HepG2 (cell line): ENCODE data around the gene PRAMEF4. TPM values are rescaled to one million over a fixed set of nuclear protein-coding genes. Genes with fewer than 3 reads are reported as not detected.
"Not testable (repeated sequence)": the region's sequence is repeated elsewhere in the genome, so short reads cannot be mapped to it uniquely, and the experiment has no call there.

Source experiments
- ATAC-seq: fragments of 200-7000 bp; cut with Tn5 transposase; 3 replicates; pipeline ENCODE4 v1.9.1; 2020; ENCODE audit warnings: mild to moderate bottlenecking, moderate library complexity
- BruUV-seq: library from RNA; stranded (reverse); fragments of 400-500 nt; replicated peaks from 2 replicates; lab custom pipeline; 2021; lab: Mats Ljungman, UMichigan
- CTCF ChIA-PET: fragments of 300-600 bp; formaldehyde crosslinking; extraction: SDS; loops from one replicate; lab custom pipeline; 2021; ENCODE audit warnings: low total read pairs, inconsistent platforms, low intra/inter-chr PET ratio; lab: Yijun Ruan, JAX
- POLR2A ChIA-PET: fragments of 350-600 bp; sonication (Branson Sonifier 250); formaldehyde crosslinking; loops from one replicate; lab custom pipeline; 2020; ENCODE audit warnings: antibody characterized with exemption, inconsistent platforms; lab: Yijun Ruan, JAX
- DNase-seq: peaks from one replicate; pipeline ENCODE4 v3.0.0-alpha.2; 2015; ENCODE audit warnings: low spot score
- FAIRE-seq: peaks from 3 replicates; lab custom pipeline; 2011; peaks lifted over from hg19 to GRCh38; lab: Jason Lieb, UNC
- H2AFZ ChIP-seq: one replicate; pipeline ENCODE4 v1.6.1; 2011; ENCODE audit warnings: low read length, inconsistent platforms
- H3K27ac ChIP-seq: fragments of 300-600 bp; 3 replicates; pipeline ENCODE4 v1.8.0; 2011; ENCODE audit warnings: mixed run types, mild to moderate bottlenecking, mixed read lengths, low read length, inconsistent platforms; ENCODE audit not compliant: insufficient read depth; ENCODE audit errors: extremely low read length
- H3K27me3 ChIP-seq, 2 experiments: fragments of 200-600 bp in 1 of 2; 2 replicates in 1 of 2; 3 replicates in 1 of 2; pipeline versions ENCODE4 v1.6.0 to v1.8.0; 2011; ENCODE audit warnings: low read length in 2 of 2, mild to moderate bottlenecking in 2 of 2, moderate library complexity in 2 of 2, inconsistent platforms in 1 of 2; ENCODE audit not compliant: insufficient read depth in 2 of 2, control insufficient read depth in 1 of 2
- H3K36me3 ChIP-seq, 2 experiments: fragments of 200-600 bp in 1 of 2; replicated peaks in 1 of 2; 2 replicates in 1 of 2; 3 replicates in 1 of 2; pipeline versions ENCODE4 v1.5.1 to v1.8.0; 2011; ENCODE audit warnings: low read length in 2 of 2, inconsistent platforms in 1 of 2; ENCODE audit not compliant: insufficient read depth in 2 of 2, control insufficient read depth in 1 of 2
- H3K4me1 ChIP-seq: 2 replicates; pipeline ENCODE4 v1.5.1; 2012; ENCODE audit warnings: low read length, inconsistent platforms; ENCODE audit not compliant: insufficient read depth
- H3K4me2 ChIP-seq: 2 replicates; pipeline ENCODE4 v1.6.0; 2011; ENCODE audit warnings: low read depth, low read length, inconsistent platforms
- H3K4me3 ChIP-seq, 3 experiments: fragments of 200-600 bp in 1 of 3; sonication (generic), shearing (Covaris generic) in 1 of 3; replicated peaks in 1 of 3; 2 replicates each; pipeline ENCODE4 v1.5.1; 2011 to 2016; ENCODE audit warnings: low read length in 3 of 3, inconsistent platforms in 2 of 3, low read depth in 2 of 3, mild to moderate bottlenecking in 2 of 3, control low read depth in 1 of 3, mixed read lengths in 1 of 3; ENCODE audit not compliant: insufficient read depth in 1 of 3
- H3K79me2 ChIP-seq: one replicate; pipeline ENCODE4 v1.6.1; 2011; ENCODE audit warnings: low read length, inconsistent platforms; ENCODE audit not compliant: insufficient read depth
- H3K9ac ChIP-seq: 2 replicates; pipeline ENCODE4 v1.6.0; 2011; ENCODE audit warnings: mild to moderate bottlenecking, low read depth, low read length, inconsistent platforms; ENCODE audit not compliant: insufficient read depth
- H3K9me3 ChIP-seq: 2 replicates; pipeline ENCODE4 v1.5.1; 2012; ENCODE audit warnings: mild to moderate bottlenecking, low read length
- H4K20me1 ChIP-seq: 2 replicates; pipeline ENCODE4 v1.6.0; 2011; ENCODE audit warnings: inconsistent platforms, mild to moderate bottlenecking, low read length, moderate library complexity; ENCODE audit not compliant: insufficient read depth
- WGBS: methylation state at CpG from one replicate; pipeline ENCODE4 v1.1.6; 2017; ENCODE audit warnings: low lambda C conversion rate; 5-methylcytosine and 5-hydroxymethylcytosine counted together
- in situ Hi-C: cut with HindIII; loops from 2 replicates; pipeline ENCODE4 v1.10.0; 2017; ENCODE audit warnings: low pct_unique_long_range_greater_than_20kb; ENCODE audit not compliant: extremely low pct_ligation_motif_present
- intact Hi-C: fragments of 100-400 bp; cut with micrococcal nuclease; formaldehyde crosslinking; loops from one replicate; pipeline ENCODE4 v1.10.0; 2022; ENCODE audit not compliant: unreplicated experiment
- polyA plus RNA-seq, 8 experiments: library from polyadenylated mRNA; depleted of rRNA in 3 of 8; stranded (reverse) in 7 of 8; unstranded in 1 of 8; fragments of >200 nt; fragmentation: Illumina TruSeq in 4 of 8; extraction: Trizol in 4 of 8; gene quantifications; 2 replicates each; pipeline versions ENCODE4 v1.2.1 to v1.2.3, GENCODE V29; 2011 to 2016; ENCODE audit warnings: low read depth in 4 of 8, missing spikeins in 1 of 8, mixed read lengths in 1 of 8; ENCODE audit not compliant: insufficient read depth in 1 of 8
- total RNA-seq, 5 experiments: library from RNA; depleted of rRNA; stranded (reverse); fragments of >200 nt; fragmentation: Illumina TruSeq; extraction: Trizol; gene quantifications; 2 replicates each; pipeline ENCODE4 v1.2.3, GENCODE V29; 2016; ENCODE audit warnings: low read depth in 1 of 5

The PRAMEF4 gene
- total and polyA plus RNA-seq, 2 of the 13 experiments (the other 11 are each of a cell fraction or from before 2014, with no cell fraction given) = not detected

DNA sequence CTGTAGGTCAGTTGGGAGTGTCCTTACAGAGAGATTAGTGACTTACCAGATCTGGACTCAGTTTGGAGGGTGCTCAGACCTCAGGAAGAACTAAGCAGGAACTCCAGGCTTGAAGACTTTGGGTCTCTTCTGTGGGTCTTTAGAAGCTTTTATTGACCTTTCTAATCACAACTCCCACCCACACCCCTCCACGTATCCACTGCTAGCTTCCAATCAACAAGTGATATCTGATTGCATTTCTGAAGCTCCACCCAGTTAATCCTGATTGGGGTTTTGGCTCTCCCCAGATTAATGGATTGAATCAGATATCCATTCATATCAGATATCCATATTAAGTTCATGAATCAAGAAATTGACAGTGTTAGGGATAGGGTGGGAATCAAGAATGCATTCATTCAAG is 12.2 kb upstream of the PRAMEF4 start, which contains the start of gene PRAMEF10:
TSS of gene PRAMEF10 (minus strand) at position 101 of the 400 bp plus-strand sequence. CDS start 2,423 bp downstream, outside the sequence.
- H3K27me3 ChIP-seq, DNase-seq, H2AFZ ChIP-seq, H4K20me1 ChIP-seq, H3K36me3 ChIP-seq, H3K4me1 ChIP-seq, H3K27ac ChIP-seq, POLR2A ChIA-PET, FAIRE-seq, intact Hi-C loops, H3K4me3 ChIP-seq, H3K9me3 ChIP-seq, BruUV-seq, H3K9ac ChIP-seq, ATAC-seq, H3K4me2 ChIP-seq, in situ Hi-C loops, CTCF ChIA-PET, H3K79me2 ChIP-seq: not testable (repeated sequence)
- WGBS = no CpG with 5 or more reads among the region's 1 CpG

DNA sequence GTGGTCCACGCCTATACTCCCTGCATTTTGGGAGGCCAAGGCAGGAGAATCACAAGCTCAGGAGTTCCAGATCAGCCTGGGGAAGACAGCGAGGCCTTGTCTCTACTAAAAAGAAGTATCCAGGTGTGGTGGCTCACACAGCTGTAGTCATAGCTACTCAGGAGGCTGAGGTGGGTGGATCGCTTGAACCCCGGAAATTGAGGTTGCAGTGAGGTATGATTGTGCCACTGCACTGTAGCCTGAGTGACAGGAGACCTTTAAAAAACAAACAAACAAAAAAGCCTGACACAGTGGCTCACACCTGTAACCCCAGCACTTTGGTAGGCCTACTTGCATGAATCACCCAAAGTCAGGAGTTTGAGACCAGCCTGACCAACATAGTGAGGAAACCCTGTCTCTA is 7.5 kb downstream of the PRAMEF4 start:
- H3K4me1 ChIP-seq, H3K36me3 ChIP-seq, POLR2A ChIA-PET, in situ Hi-C loops, H3K27ac ChIP-seq, H3K4me3 ChIP-seq, H3K27me3 ChIP-seq, FAIRE-seq, DNase-seq, H3K9me3 ChIP-seq, intact Hi-C loops, CTCF ChIA-PET, ATAC-seq, H3K79me2 ChIP-seq, H2AFZ ChIP-seq, BruUV-seq, H3K9ac ChIP-seq, H4K20me1 ChIP-seq, H3K4me2 ChIP-seq: not testable (repeated sequence)
- 38% methylated on average over 4 of the region's 4 CpGs for WGBS

GRCh38 chr1:12863131-12863880 is 22.7 kb downstream of the PRAMEF4 start:
- H4K20me1 ChIP-seq, H3K79me2 ChIP-seq, intact Hi-C loops, in situ Hi-C loops, H3K9ac ChIP-seq, BruUV-seq, H3K9me3 ChIP-seq, H3K4me3 ChIP-seq, POLR2A ChIA-PET, H2AFZ ChIP-seq, H3K27me3 ChIP-seq, H3K4me1 ChIP-seq, H3K4me2 ChIP-seq, ATAC-seq, DNase-seq, H3K27ac ChIP-seq, H3K36me3 ChIP-seq, CTCF ChIA-PET, FAIRE-seq: not testable (repeated sequence)
- WGBS = 67% methylated on average over 2 of the region's 7 CpGs

GRCh38 chr1:12856786-12857185 is 29.2 kb downstream of the PRAMEF4 start, which contains the start of gene PRAMEF2:
Gene PRAMEF2, plus strand, starts transcription at chr1:12857086. Its CDS starts 1,924 bp downstream, at chr1:12859010.
- ATAC-seq, H3K4me1 ChIP-seq, H3K9ac ChIP-seq, FAIRE-seq, in situ Hi-C loops, H3K27ac ChIP-seq, H3K9me3 ChIP-seq, BruUV-seq, intact Hi-C loops, H3K36me3 ChIP-seq, H3K27me3 ChIP-seq, CTCF ChIA-PET, H3K4me2 ChIP-seq, H3K4me3 ChIP-seq, H2AFZ ChIP-seq, H4K20me1 ChIP-seq, DNase-seq, H3K79me2 ChIP-seq, POLR2A ChIA-PET: not testable (repeated sequence)
- 20% methylated on average over 2 of the region's 2 CpGs for WGBS
